Uterus (tissue), 2 donors: Measurements from ENCODE around the gene KIF26B.

Experiments used
- CTCF ChIP-seq, 4 experiments: fragments of 200-600 bp in 2 of 4; fragments of 450-650 bp in 2 of 4; sonication (generic) in 2 of 4; IDR thresholded peaks; one replicate each; pipeline ENCODE4 v1.5.1; 2016 to 2019; ENCODE audit warnings: antibody characterized with exemption in 4 of 4, mild to moderate bottlenecking in 2 of 4, moderate library complexity in 1 of 4
- POLR2A ChIP-seq, 2 donors: fragments of 450-650 bp; IDR thresholded peaks; one replicate each; pipeline ENCODE4 v1.6.1; 2016; ENCODE audit warnings: antibody characterized with exemption in 2 of 2, mild to moderate bottlenecking in 1 of 2, moderate library complexity in 1 of 2

GRCh38 chr1:245113649-245114048 is 41.1 kb upstream of the KIF26B start:
- TF ChIP-seq CTCF (IDR thresholded peaks at IDR 0.05) (no peak), POLR2A (IDR thresholded peaks at IDR 0.05) (no peak)
